Epithelial cell of proximal tubule (primary cell): ENCODE results near the gene C2CD4B. TPM values are rescaled to one million over a fixed set of nuclear protein-coding genes. Genes with fewer than 3 reads are reported as not detected.

Source experiments
- DNase-seq: peaks from one replicate; pipeline ENCODE4 v3.0.0-alpha.2; 2011; ENCODE audit warnings: low read depth
- H3K4me3 ChIP-seq: 2 replicates; pipeline ENCODE4 v1.5.1; 2011; ENCODE audit warnings: low read depth, mild to moderate bottlenecking, low read length
- CTCF ChIP-seq: conservative IDR thresholded peaks from 2 replicates; pipeline ENCODE4 v1.5.1; 2012; ENCODE audit warnings: low read depth, mild to moderate bottlenecking, low read length
- total RNA-seq: library from RNA; depleted of rRNA; stranded (reverse); fragments of >200 nt; gene quantifications from 2 replicates; pipeline ENCODE4 v1.2.3, GENCODE V29; 2015

Gene C2CD4B
- total RNA-seq, 1 donor from 2014 or later = 0.12 TPM

DNA sequence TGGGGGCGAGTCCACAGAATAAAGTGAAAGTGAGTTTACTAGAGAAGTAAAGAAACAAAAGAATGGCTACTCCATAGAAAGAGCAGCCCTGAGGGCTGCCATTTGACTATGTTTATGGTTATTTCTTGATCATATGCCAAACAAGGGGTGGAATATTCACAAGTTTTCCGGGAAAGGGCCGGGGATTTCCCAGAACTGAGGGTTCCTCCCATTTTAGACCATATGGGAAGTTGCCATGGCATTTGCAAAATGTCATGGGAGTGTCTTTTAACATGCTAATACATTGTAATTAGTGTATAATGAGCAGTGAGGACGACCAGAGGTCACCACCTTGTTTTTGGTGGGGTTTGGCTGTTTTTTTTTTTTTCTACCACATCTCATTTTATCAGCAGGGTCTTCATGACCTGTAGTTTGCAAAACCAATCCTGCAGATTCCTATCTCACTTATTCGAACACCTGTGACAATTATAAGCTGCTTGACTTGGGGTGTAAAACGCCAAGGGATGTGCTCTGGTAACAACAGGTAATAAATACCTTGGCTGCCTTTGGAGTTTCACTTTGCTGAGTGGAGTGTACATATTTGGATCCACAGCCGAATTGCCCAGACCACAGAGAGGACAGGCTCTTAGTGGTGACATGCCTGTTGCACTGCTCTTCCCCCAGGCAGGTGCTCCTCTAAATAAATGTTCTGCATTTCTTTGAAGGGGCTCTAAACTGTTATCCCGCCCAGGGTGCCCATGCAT is 43.6 kb downstream of the C2CD4B start:
- no peak overlapping the region for H3K4me3 ChIP-seq
- no peak for TF ChIP-seq CTCF
- no peak for DNase-seq

GRCh38 chr15:62120776-62121175 is 44.3 kb downstream of the C2CD4B start:
- no peak for DNase-seq
- no peak overlapping the region for H3K4me3 ChIP-seq
- no peak for TF ChIP-seq CTCF

DNA sequence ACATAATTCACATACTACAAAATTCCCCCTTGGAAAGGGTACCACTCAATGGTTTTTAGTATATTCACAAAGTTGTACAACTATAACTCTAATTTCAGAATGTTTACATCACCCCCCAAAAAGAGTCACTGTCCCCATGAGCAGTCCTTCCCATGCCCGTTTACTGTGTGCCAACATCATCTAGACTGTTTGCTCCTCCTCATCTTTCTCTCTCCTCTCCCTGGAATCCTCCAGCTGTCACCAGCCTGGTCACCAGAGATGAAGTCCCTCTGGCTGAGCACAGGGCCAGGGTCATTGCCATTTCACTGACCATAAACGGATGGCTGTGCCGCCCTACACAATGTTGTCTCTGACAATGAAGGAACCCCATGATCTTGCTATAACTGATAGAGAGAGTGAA is 45.2 kb downstream of the C2CD4B start:
- DNase-seq = no peak
- TF ChIP-seq CTCF = no peak
- no peak overlapping the region for H3K4me3 ChIP-seq

DNA sequence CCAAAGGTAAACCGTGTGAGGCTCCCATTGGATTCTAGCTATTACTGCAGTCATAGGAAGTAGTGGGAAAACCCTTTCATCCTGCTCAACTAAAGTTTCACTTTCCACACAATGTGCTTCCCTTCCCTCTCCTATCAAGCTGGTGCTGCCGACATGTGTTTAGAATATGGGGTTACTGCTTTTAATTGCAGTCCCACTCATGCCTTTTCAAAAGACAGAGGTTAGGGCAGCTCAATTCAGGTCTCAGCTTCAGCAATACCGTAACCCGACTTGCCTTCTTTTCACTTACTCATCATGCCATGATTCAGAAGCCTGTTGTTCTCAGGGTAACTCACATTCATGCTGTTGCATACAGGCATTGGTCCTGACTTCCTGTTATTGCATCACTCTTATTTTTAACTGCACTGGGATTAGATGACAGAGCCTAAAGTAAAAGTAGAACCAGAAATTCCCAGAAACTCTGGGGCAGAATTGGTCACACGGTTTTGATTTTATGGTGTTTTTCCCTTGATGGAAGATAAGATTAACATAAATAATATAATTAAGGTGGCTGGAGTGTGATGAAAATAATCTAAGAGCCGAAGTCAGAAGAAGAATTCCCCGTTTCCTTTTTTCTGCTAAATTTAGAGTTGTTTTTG is 45.7 kb downstream of the C2CD4B start:
- peak; percentile 98 for DNase-seq
- TF ChIP-seq CTCF = no peak
- no peak overlapping the region for H3K4me3 ChIP-seq

DNA sequence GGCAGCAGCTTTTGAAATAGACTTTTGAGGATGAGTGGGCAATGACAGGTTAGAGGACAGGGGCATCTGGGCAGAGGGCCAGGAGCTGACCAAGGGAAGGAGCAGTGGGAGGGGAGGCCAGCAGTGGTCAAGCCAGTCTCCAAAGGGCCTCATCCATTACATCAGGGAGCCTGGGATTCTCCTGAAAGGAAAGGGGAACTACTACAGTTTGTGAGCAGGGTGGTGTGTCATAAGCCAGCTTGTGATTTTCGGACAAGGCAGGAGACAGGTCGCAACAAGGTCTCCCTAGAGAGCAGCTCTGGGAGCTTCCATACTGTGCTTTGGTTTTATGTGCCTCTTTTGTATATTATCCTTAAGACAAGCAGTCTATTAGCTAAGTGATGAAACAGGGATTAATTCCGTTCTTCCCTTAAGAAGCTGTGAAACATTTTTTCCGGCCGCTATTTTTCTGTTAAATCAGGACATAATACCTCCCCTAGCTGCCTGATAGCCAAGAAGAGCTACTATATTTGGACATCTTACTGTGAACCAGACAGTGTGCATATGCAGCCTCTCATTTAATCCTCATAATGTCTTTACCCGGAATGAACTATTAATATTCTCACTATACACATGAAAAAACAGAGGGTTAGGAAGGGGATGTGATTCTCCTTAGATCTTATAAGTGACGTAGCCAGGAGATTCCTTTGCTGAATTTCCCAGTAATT is 46.4 kb downstream of the C2CD4B start:
- no peak overlapping the region for H3K4me3 ChIP-seq
- no peak for TF ChIP-seq CTCF
- DNase-seq = no peak

DNA sequence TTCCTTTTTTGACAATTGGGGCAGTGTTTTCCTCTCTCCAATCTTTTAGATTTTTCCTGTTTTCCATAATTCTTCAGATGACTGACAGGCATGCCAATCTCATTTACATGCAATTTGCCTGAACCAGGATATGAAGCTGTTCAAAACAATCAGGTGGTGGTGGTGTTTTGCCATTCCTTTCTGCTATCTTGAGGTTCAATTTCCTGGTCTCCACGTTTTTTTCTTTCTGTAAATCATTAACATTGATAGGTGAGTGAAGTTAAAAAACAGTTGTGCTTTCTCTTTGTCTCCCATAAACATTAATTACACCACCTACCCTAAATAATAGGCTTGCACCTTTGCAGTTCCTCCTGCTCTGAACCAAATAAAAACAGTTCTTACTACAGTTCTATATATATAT is 49.2 kb downstream of the C2CD4B start:
- TF ChIP-seq CTCF = no peak
- DNase-seq = no peak

More for the DNA sequence above, 49.2 kb downstream of the C2CD4B start:
- H3K4me3 ChIP-seq = no peak overlapping the region

Other genes starting within 250 kb of the C2CD4B start
- 14.7 and 30.2 TPM in 2 replicates for gene VPS13C, start 104.8 kb downstream of the C2CD4B start, total RNA-seq
- 0.07 and 0.35 TPM in 2 replicates for gene C2CD4A, start 98.3 kb downstream of the C2CD4B start, total RNA-seq
- gene TLN2, start 225.3 kb upstream of the C2CD4B start, total RNA-seq = 8.2 and 13.0 TPM in 2 replicates